GM18909 (cell line): ENCODE data around the gene IL10.
"Not testable (repeated sequence)": the region's sequence is repeated elsewhere in the genome, so short reads cannot be mapped to it uniquely, and the experiment has no call there.

Experiments used
- ATAC-seq: cut with Tn5 transposase; IDR thresholded peaks from one replicate; pipeline ENCODE4 v1.9.1; 2021; ENCODE audit warnings: mild to moderate bottlenecking; ENCODE audit not compliant: unreplicated experiment, poor library complexity

IL10 gene

GRCh38 chr1:206794294-206794908 lies 22.1 kb upstream of the IL10 start:
- no peak for ATAC-seq

GRCh38 chr1:206793620-206794019 lies 21.3 kb upstream of the IL10 start:
- no peak for ATAC-seq

- peak; percentile 59 for ATAC-seq
These were observed 20.8 kb upstream of the IL10 start for GRCh38 chr1:206792939-206793607.

- ATAC-seq: no peak
These were observed 18.4 kb upstream of the IL10 start for GRCh38 chr1:206790502-206791250.

GRCh38 chr1:206788487-206789050 lies 16.3 kb upstream of the IL10 start:
- no peak for ATAC-seq

GRCh38 chr1:206787891-206788290 lies 15.6 kb upstream of the IL10 start:
- no peak for ATAC-seq

GRCh38 chr1:206786212-206786886 lies 14.1 kb upstream of the IL10 start:
- no peak for ATAC-seq

GRCh38 chr1:206785182-206785765 lies 13.0 kb upstream of the IL10 start:
- no peak for ATAC-seq

- peak; percentile 63 for ATAC-seq
These were observed 12.2 kb upstream of the IL10 start for GRCh38 chr1:206784471-206784903.

- ATAC-seq: no peak
These were observed 11.2 kb upstream of the IL10 start for GRCh38 chr1:206783506-206783905.

- ATAC-seq: peak; percentile 69
These were observed 10.2 kb upstream of the IL10 start for GRCh38 chr1:206782448-206782847.

- no peak for ATAC-seq
These were observed 7.3 kb upstream of the IL10 start for GRCh38 chr1:206779638-206780037.

- ATAC-seq: not testable (repeated sequence)
These were observed 6.6 kb upstream of the IL10 start for GRCh38 chr1:206778911-206779310.

- no peak for ATAC-seq
These were observed 5.7 kb upstream of the IL10 start for GRCh38 chr1:206778031-206778430.

- ATAC-seq: no peak
These were observed 3.9 kb upstream of the IL10 start for GRCh38 chr1:206776229-206776628.

GRCh38 chr1:206774093-206774492 lies 1.8 kb upstream of the IL10 start:
- ATAC-seq: no peak

GRCh38 chr1:206771338-206771692 lies 979 bp downstream of the IL10 start:
- ATAC-seq: no peak

GRCh38 chr1:206770531-206771337 lies 1.6 kb downstream of the IL10 start, which contains the start of gene IL19:
IL19 (plus strand) TSS chr1:206770773; CDS start chr1:206836663, 65,890 bp downstream.
- peak; percentile 20 for ATAC-seq

- peak; percentile 69 for ATAC-seq
These were observed 3.0 kb downstream of the IL10 start for GRCh38 chr1:206769304-206769731.
